ENCODE measurements around the gene PRICKLE2.

- TF ChIP-seq POLR2A (IDR thresholded peaks at IDR 0.05; ENCODE audit: low read depth, low read length), result no peak
- TF ChIP-seq POLR2AphosphoS5 (IDR thresholded peaks at IDR 0.05; ENCODE audit: low read depth, low read length), result no peak
- no peak for TF ChIP-seq TAF1 (IDR thresholded peaks at IDR 0.05; ENCODE audit: low read depth, low read length)
- TF ChIP-seq PAX5 (IDR thresholded peaks at IDR 0.05; ENCODE audit: insufficient read depth, low read length, severe bottlenecking), result no peak
Observed at GRCh38 chr3:64111872-64112271, 113.4 kb downstream of the PRICKLE2 start.

Data from GM12891 (cell line).